ENCODE measurements around the gene TCEA2. TPM values are rescaled to one million over a fixed set of nuclear protein-coding genes. Genes with fewer than 3 reads are reported as not detected.
"Not testable (repeated sequence)": the region's sequence is repeated elsewhere in the genome, so short reads cannot be mapped to it uniquely, and the experiment has no call there.

Gene TCEA2
- polyA plus RNA-seq, 3 donors, result 15.7 to 24.3 (median 16.0) TPM

DNA sequence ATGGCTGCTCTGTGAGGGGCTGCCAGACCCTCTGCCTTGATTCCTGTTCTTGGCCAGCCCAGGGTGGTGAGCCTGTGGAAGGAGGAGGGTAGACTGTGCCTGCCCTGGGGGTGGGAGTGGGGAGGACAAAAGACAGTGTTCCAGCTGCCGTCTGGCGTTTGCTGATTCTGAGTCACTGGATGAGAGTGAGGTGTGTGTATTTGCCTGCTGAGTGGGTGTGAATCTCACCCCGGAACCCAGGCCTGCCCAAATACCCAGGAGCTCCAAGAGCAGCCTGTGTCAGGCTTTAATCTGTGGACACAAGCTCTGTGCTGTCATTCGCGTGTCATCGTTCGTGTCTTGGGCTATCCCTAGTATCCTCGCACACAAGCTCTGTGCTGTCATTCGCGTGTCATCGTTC, 23.8 kb downstream of the TCEA2 start:
- Mint-ChIP-seq H3K4me3 (no peak overlapping the region), H3K27me3 (ENCODE audit: low read depth in 3 of 3) (peaks cover 20 to 30% (median 22%) of the 10 kb centered on the region in 3 donors), H3K9me3 (peaks cover 6 to 12% (median 11%) of the 10 kb centered on the region in 7 donors), H3K36me3 (peaks cover 6 to 8% of the 10 kb centered on the region in 2 donors), H3K27ac (no peak overlapping the region), H3K4me1 (peaks cover 21% of the 10 kb centered on the region)
- H3K27ac ChIP-seq (ENCODE audit: low read depth in 1 of 2, low read length in 2 of 2), result no peak overlapping the region
- no peak overlapping the region for H3K4me3 ChIP-seq (replicated peaks in 1 of 3; ENCODE audit: low read depth in 2 of 3, low read length in 3 of 3)
- H4K20me1 ChIP-seq (ENCODE audit: insufficient read depth, low read length), result peaks cover 80% of the 10 kb centered on the region
- no peak overlapping the region for H3K9ac ChIP-seq (ENCODE audit: insufficient read depth, low read length, poor library complexity, severe bottlenecking)
- DNase-seq, result no peak
- TF ChIP-seq, protein P1, sequence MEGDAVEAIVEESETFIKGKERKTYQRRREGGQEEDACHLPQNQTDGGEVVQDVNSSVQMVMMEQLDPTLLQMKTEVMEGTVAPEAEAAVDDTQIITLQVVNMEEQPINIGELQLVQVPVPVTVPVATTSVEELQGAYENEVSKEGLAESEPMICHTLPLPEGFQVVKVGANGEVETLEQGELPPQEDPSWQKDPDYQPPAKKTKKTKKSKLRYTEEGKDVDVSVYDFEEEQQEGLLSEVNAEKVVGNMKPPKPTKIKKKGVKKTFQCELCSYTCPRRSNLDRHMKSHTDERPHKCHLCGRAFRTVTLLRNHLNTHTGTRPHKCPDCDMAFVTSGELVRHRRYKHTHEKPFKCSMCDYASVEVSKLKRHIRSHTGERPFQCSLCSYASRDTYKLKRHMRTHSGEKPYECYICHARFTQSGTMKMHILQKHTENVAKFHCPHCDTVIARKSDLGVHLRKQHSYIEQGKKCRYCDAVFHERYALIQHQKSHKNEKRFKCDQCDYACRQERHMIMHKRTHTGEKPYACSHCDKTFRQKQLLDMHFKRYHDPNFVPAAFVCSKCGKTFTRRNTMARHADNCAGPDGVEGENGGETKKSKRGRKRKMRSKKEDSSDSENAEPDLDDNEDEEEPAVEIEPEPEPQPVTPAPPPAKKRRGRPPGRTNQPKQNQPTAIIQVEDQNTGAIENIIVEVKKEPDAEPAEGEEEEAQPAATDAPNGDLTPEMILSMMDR (IDR thresholded peaks at IDR 0.05), result no peak
- WGBS (ENCODE audit: insufficient coverage), result 100% methylated on average over 3 of the region's 11 CpGs
- peaks cover 8 to 14% of the 10 kb centered on the region in 2 donors for H3K9me3 ChIP-seq (replicated peaks in 1 of 2; ENCODE audit: control insufficient read depth in 1 of 2, insufficient read depth in 1 of 2, low read length in 2 of 2)
- peaks cover 8% of the 10 kb centered on the region for H3K79me2 ChIP-seq (ENCODE audit: insufficient read depth, low read length)
- intact Hi-C loops (cut with micrococcal nuclease), result no loop called here
- peaks cover 25 to 31% of the 10 kb centered on the region in 2 donors for H3K4me1 ChIP-seq (ENCODE audit: control insufficient read depth in 1 of 2, insufficient read depth in 2 of 2, low read length in 2 of 2)
- no peak overlapping the region for H3K4me2 ChIP-seq (replicated peaks; ENCODE audit: extremely low read depth, low read length, poor library complexity, severe bottlenecking)
- peaks cover 9 to 20% of the 10 kb centered on the region in 2 donors for H3K27me3 ChIP-seq (ENCODE audit: control insufficient read depth in 2 of 2, insufficient read depth in 2 of 2, low read length in 2 of 2)
- no peak overlapping the region for H2AFZ ChIP-seq (ENCODE audit: insufficient read depth, low read depth, low read length, poor library complexity, severe bottlenecking)
- H3K36me3 ChIP-seq (replicated peaks in 1 of 2; ENCODE audit: control insufficient read depth in 1 of 2, insufficient read depth in 2 of 2, low read length in 2 of 2), result no peaks in the 10 kb centered on the region

DNA sequence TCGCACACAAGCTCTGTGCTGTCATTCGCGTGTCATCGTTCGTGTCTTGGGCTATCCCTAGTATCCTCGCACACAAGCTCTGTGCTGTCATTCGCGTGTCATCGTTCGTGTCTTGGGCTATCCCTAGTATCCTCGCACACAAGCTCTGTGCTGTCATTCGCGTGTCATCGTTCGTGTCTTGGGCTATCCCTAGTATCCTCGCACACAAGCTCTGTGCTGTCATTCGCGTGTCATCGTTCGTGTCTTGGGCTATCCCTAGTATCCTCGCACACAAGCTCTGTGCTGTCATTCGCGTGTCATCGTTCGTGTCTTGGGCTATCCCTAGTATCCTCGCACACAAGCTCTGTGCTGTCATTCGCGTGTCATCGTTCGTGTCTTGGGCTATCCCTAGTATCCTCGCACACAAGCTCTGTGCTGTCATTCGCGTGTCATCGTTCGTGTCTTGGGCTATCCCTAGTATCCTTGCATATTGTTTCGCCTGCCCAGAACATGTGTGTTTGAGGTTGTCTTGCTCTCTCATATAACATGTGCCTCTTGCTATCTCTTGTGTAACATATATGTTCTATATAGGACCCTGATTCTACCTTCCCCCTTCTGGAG, 24.3 kb downstream of the TCEA2 start:
- H3K79me2 ChIP-seq (ENCODE audit: insufficient read depth, low read length); DNase-seq; H3K27ac ChIP-seq (ENCODE audit: low read depth in 1 of 2, low read length in 2 of 2); H3K4me3 ChIP-seq (replicated peaks in 1 of 3; ENCODE audit: low read depth in 2 of 3, low read length in 3 of 3); H3K4me3 Mint-ChIP-seq; H3K36me3 ChIP-seq (replicated peaks in 1 of 2; ENCODE audit: control insufficient read depth in 1 of 2, insufficient read depth in 2 of 2, low read length in 2 of 2); intact Hi-C loops (cut with micrococcal nuclease); H3K9ac ChIP-seq (ENCODE audit: insufficient read depth, low read length, poor library complexity, severe bottlenecking); H2AFZ ChIP-seq (ENCODE audit: insufficient read depth, low read depth, low read length, poor library complexity, severe bottlenecking); H3K4me2 ChIP-seq (replicated peaks; ENCODE audit: extremely low read depth, low read length, poor library complexity, severe bottlenecking); H3K27ac Mint-ChIP-seq; H3K36me3 Mint-ChIP-seq: not testable (repeated sequence)
- no CpG with 5 or more reads among the region's 36 CpGs for WGBS (ENCODE audit: insufficient coverage)
- Mint-ChIP-seq H3K9me3 (peaks cover 6 to 12% (median 11%) of the 10 kb centered on the region in 7 donors), H3K4me1 (peaks cover 19% of the 10 kb centered on the region), H3K27me3 (ENCODE audit: low read depth in 3 of 3) (peaks cover 20 to 29% (median 21%) of the 10 kb centered on the region in 3 donors)
- Histone ChIP-seq H3K9me3 (replicated peaks in 1 of 2; ENCODE audit: control insufficient read depth in 1 of 2, insufficient read depth in 1 of 2, low read length in 2 of 2) (peaks cover 8 to 14% of the 10 kb centered on the region in 2 donors), H3K4me1 (ENCODE audit: control insufficient read depth in 1 of 2, insufficient read depth in 2 of 2, low read length in 2 of 2) (peaks cover 20 to 26% of the 10 kb centered on the region in 2 donors), H4K20me1 (ENCODE audit: insufficient read depth, low read length) (peaks cover 80% of the 10 kb centered on the region), H3K27me3 (ENCODE audit: control insufficient read depth in 2 of 2, insufficient read depth in 2 of 2, low read length in 2 of 2) (peaks cover 9 to 20% of the 10 kb centered on the region in 2 donors)

DNA sequence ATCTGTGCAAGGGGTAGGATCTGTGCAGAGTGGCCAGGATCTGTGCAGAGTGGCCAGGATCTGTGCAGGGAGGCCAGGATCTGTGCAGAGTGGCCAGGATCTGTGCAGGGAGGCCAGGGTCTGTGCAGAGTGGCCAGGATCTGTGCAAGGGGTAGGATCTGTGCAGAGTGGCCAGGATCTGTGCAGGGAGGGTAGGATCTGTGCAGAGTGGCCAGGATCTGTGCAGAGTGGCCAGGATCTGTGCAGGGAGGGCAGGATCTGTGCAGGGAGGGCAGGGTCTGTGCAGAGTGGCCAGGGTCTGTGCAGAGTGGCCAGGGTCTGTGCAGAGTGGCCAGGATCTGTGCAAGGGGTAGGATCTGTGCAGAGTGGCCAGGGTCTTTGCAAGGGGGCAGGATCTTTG, 25.6 kb downstream of the TCEA2 start:
- peaks cover 76% of the 10 kb centered on the region for H4K20me1 ChIP-seq (ENCODE audit: insufficient read depth, low read length)
- DNase-seq; H3K36me3 ChIP-seq (replicated peaks in 1 of 2; ENCODE audit: control insufficient read depth in 1 of 2, insufficient read depth in 2 of 2, low read length in 2 of 2); intact Hi-C loops (cut with micrococcal nuclease); H3K79me2 ChIP-seq (ENCODE audit: insufficient read depth, low read length); H3K4me3 Mint-ChIP-seq; H3K4me3 ChIP-seq (replicated peaks in 1 of 3; ENCODE audit: low read depth in 2 of 3, low read length in 3 of 3); H3K4me2 ChIP-seq (replicated peaks; ENCODE audit: extremely low read depth, low read length, poor library complexity, severe bottlenecking); H3K27ac ChIP-seq (ENCODE audit: low read depth in 1 of 2, low read length in 2 of 2); H2AFZ ChIP-seq (ENCODE audit: insufficient read depth, low read depth, low read length, poor library complexity, severe bottlenecking); H3K9ac ChIP-seq (ENCODE audit: insufficient read depth, low read length, poor library complexity, severe bottlenecking); H3K36me3 Mint-ChIP-seq: not testable (repeated sequence)
- Mint-ChIP-seq H3K4me1 (peaks cover 12% of the 10 kb centered on the region), H3K9me3 (peaks cover 6 to 12% (median 11%) of the 10 kb centered on the region in 7 donors), H3K27ac (peak overlapping the region in 1 of 7 donors; percentile 69), H3K27me3 (ENCODE audit: low read depth in 3 of 3) (peaks cover 19 to 24% (median 20%) of the 10 kb centered on the region in 3 donors)
- peaks cover 9 to 14% of the 10 kb centered on the region in 2 donors for H3K4me1 ChIP-seq (ENCODE audit: control insufficient read depth in 1 of 2, insufficient read depth in 2 of 2, low read length in 2 of 2)
- H3K27me3 ChIP-seq (ENCODE audit: control insufficient read depth in 2 of 2, insufficient read depth in 2 of 2, low read length in 2 of 2), result peaks cover 9 to 20% of the 10 kb centered on the region in 2 donors
- H3K9me3 ChIP-seq (replicated peaks in 1 of 2; ENCODE audit: control insufficient read depth in 1 of 2, insufficient read depth in 1 of 2, low read length in 2 of 2), result peaks cover 8 to 14% of the 10 kb centered on the region in 2 donors

Data from CD14-positive monocyte (primary cell).